Measurements from ENCODE around the gene ITGA4.

Gene ITGA4

GRCh38 chr2:181459621-181460021 is 2.4 kb downstream of the ITGA4 start:
- no peak overlapping the region for H3K9ac ChIP-seq (ENCODE audit: low read length)
- H3K4me3 ChIP-seq (ENCODE audit: low read depth, low read length), result no peak overlapping the region
- H3K36me3 ChIP-seq (ENCODE audit: control insufficient read depth, insufficient read depth, low read length), result no peaks in the 10 kb centered on the region
- H3K9me3 ChIP-seq (ENCODE audit: control insufficient read depth, insufficient read depth, low read depth, low read length), result no peaks in the 10 kb centered on the region
- H3K4me1 ChIP-seq (ENCODE audit: control insufficient read depth, insufficient read depth, low read length), result peaks cover 5% of the 10 kb centered on the region; the same call in 1 of the 2 replicates
- peaks cover 77% of the 10 kb centered on the region for H3K27me3 ChIP-seq (ENCODE audit: control insufficient read depth, insufficient read depth, low read length)
- H3K27ac ChIP-seq (ENCODE audit: low read depth, low read length), result no peak overlapping the region

DNA sequence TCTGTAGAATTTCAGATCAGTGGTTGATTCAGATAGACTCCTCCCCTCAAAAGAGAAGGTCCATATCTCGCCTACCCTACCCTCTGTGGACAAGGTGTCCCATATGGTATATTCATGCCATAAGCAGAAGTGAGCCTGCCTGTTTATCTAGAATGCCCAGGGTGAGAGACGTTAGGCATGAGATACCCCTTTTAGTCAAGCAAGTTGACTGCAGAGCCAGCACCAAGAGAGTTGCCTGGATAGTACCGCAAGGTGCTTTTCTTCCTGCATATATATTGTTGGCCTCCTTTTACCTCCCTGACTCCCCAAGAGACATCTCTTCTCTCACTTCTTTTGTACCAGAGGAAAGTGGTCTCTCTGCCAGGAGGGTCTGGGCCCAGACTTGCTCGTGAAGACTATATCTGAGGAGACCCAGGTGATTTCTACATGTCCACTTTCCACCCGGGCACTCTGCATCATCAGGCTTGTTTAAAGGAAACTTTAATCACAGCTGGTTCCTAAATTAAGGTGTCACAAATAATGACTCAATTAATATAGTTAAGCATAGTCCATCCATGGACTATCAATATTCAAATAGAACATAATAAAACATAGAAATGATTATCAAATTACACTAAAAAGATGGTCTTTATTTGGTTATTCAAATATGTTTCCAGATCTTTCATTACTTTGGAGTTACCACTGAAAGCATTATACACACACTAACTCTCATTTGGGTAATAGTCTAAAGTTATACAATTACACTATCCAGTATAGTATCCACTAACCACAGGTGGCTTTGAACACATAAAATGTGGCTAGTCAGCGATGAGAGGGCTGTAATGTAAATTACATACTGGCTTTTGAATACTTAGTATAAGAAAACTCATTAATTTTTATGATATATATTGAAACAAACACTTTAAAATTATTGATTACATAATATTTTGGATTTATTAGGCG is 4.1 kb downstream of the ITGA4 start:
- H3K9ac ChIP-seq (ENCODE audit: low read length), result no peak overlapping the region
- no peak overlapping the region for H3K4me3 ChIP-seq (ENCODE audit: low read depth, low read length)
- no peaks in the 10 kb centered on the region for H3K9me3 ChIP-seq (ENCODE audit: control insufficient read depth, insufficient read depth, low read depth, low read length)
- peaks cover 5% of the 10 kb centered on the region; the same call in 1 of the 2 replicates for H3K4me1 ChIP-seq (ENCODE audit: control insufficient read depth, insufficient read depth, low read length)
- no peaks in the 10 kb centered on the region for H3K36me3 ChIP-seq (ENCODE audit: control insufficient read depth, insufficient read depth, low read length)
- H3K27me3 ChIP-seq (ENCODE audit: control insufficient read depth, insufficient read depth, low read length), result peaks cover 60% of the 10 kb centered on the region
- H3K27ac ChIP-seq (ENCODE audit: low read depth, low read length), result no peak overlapping the region

- Histone ChIP-seq H3K4me3 (ENCODE audit: low read depth, low read length) (no peak overlapping the region), H3K9ac (ENCODE audit: low read length) (no peak overlapping the region), H3K27me3 (ENCODE audit: control insufficient read depth, insufficient read depth, low read length) (peaks cover 53% of the 10 kb centered on the region), H3K27ac (ENCODE audit: low read depth, low read length) (no peak overlapping the region), H3K36me3 (ENCODE audit: control insufficient read depth, insufficient read depth, low read length) (no peaks in the 10 kb centered on the region), H3K4me1 (ENCODE audit: control insufficient read depth, insufficient read depth, low read length) (no peaks in the 10 kb centered on the region), H3K9me3 (ENCODE audit: control insufficient read depth, insufficient read depth, low read depth, low read length) (no peaks in the 10 kb centered on the region)
Observed at GRCh38 chr2:181462033-181462432, 4.8 kb downstream of the ITGA4 start.

- H3K27ac ChIP-seq (ENCODE audit: low read depth, low read length), result no peak overlapping the region
- H3K9me3 ChIP-seq (ENCODE audit: control insufficient read depth, insufficient read depth, low read depth, low read length), result no peaks in the 10 kb centered on the region
- H3K9ac ChIP-seq (ENCODE audit: low read length), result no peak overlapping the region
- H3K4me1 ChIP-seq (ENCODE audit: control insufficient read depth, insufficient read depth, low read length), result 0 out of 2 replicates have a peak, but pooled peaks cover 2% of the 10 kb centered on the region
- no peak overlapping the region for H3K4me3 ChIP-seq (ENCODE audit: low read depth, low read length)
- no peaks in the 10 kb centered on the region for H3K36me3 ChIP-seq (ENCODE audit: control insufficient read depth, insufficient read depth, low read length)
- peaks cover 38% of the 10 kb centered on the region for H3K27me3 ChIP-seq (ENCODE audit: control insufficient read depth, insufficient read depth, low read length)
Observed at GRCh38 chr2:181463588-181463987, 6.4 kb downstream of the ITGA4 start.

DNA sequence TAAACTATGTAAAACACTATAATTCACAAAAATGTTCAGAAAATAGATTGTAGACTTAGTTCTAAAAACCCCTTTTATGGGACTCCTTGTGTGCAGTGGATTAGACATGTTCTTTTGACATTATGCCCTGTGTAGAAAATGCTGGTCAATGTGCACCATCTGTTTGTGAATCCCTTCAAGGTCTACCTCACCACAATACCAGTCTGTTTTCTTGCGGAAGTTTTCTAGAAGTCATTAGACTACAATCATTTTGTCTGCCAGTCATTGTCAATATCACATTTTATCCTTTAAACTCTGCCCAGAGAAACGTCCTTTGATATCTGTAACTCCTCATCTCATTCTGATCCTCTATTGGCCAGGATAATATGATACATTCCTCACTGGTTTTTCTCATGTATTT is 7.8 kb downstream of the ITGA4 start:
- peaks cover 24% of the 10 kb centered on the region for H3K27me3 ChIP-seq (ENCODE audit: control insufficient read depth, insufficient read depth, low read length)
- H3K4me3 ChIP-seq (ENCODE audit: low read depth, low read length), result no peak overlapping the region
- 0 out of 2 replicates have a peak, but pooled peaks cover 4% of the 10 kb centered on the region for H3K4me1 ChIP-seq (ENCODE audit: control insufficient read depth, insufficient read depth, low read length)
- no peak overlapping the region for H3K27ac ChIP-seq (ENCODE audit: low read depth, low read length)
- H3K36me3 ChIP-seq (ENCODE audit: control insufficient read depth, insufficient read depth, low read length), result no peaks in the 10 kb centered on the region
- H3K9ac ChIP-seq (ENCODE audit: low read length), result no peak overlapping the region
- H3K9me3 ChIP-seq (ENCODE audit: control insufficient read depth, insufficient read depth, low read depth, low read length), result no peaks in the 10 kb centered on the region

GRCh38 chr2:181465676-181466375 is 8.6 kb downstream of the ITGA4 start:
- no peaks in the 10 kb centered on the region for H3K36me3 ChIP-seq (ENCODE audit: control insufficient read depth, insufficient read depth, low read length)
- H3K27me3 ChIP-seq (ENCODE audit: control insufficient read depth, insufficient read depth, low read length), result peaks cover 15% of the 10 kb centered on the region
- no peak overlapping the region for H3K27ac ChIP-seq (ENCODE audit: low read depth, low read length)
- no peaks in the 10 kb centered on the region for H3K9me3 ChIP-seq (ENCODE audit: control insufficient read depth, insufficient read depth, low read depth, low read length)
- no peak overlapping the region for H3K9ac ChIP-seq (ENCODE audit: low read length)
- H3K4me3 ChIP-seq (ENCODE audit: low read depth, low read length), result no peak overlapping the region
- H3K4me1 ChIP-seq (ENCODE audit: control insufficient read depth, insufficient read depth, low read length), result 0 out of 2 replicates have a peak, but pooled peaks cover 4% of the 10 kb centered on the region

DNA sequence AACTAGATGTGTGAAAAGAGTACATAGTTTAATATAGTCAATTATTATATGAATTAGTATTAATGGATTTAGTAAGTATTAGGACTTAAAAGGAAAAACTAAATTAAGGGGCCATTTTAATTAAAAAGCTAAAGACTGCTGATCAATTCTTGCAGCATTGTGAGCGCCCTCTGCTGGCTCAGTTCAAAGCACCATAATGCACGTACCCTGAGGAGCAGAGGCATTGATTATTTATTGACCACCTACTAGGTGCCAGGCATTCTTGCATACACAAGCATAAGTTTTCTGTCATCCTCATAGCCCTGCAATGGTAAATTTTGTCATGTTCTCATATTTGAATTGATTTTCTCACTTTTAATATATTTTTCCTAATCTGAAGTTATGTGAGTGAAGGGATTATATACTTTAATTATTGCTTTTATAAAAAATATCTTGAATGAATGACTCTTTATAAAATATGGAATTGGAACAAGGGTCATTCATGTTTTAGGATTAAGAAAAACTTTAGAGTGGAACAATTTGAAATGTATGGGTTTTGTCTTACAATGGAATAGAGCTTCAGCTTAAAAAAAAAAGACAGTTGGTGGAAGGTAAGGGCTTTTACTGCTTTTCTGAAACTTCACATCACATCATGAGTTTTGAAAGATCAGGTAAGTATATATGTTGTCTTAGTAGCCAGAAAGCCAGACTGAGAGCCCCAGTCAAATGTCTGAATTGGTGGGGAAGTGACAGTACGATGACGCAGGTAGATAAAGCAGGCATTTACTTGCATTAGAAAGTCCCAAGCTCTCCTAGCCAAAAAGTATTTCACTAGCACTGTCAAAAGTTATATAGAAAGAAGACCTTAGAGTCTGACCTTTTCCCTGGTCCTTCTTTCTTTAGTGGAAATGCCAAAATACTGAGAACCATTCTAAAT is 9.7 kb downstream of the ITGA4 start:
- H3K4me3 ChIP-seq (ENCODE audit: low read depth, low read length), result no peak overlapping the region
- 0 out of 2 replicates have a peak, but pooled peaks cover 4% of the 10 kb centered on the region for H3K4me1 ChIP-seq (ENCODE audit: control insufficient read depth, insufficient read depth, low read length)
- no peak overlapping the region for H3K27ac ChIP-seq (ENCODE audit: low read depth, low read length)
- H3K27me3 ChIP-seq (ENCODE audit: control insufficient read depth, insufficient read depth, low read length), result peaks cover 6% of the 10 kb centered on the region
- no peak overlapping the region for H3K9ac ChIP-seq (ENCODE audit: low read length)
- no peaks in the 10 kb centered on the region for H3K36me3 ChIP-seq (ENCODE audit: control insufficient read depth, insufficient read depth, low read length)
- no peaks in the 10 kb centered on the region for H3K9me3 ChIP-seq (ENCODE audit: control insufficient read depth, insufficient read depth, low read depth, low read length)

DNA sequence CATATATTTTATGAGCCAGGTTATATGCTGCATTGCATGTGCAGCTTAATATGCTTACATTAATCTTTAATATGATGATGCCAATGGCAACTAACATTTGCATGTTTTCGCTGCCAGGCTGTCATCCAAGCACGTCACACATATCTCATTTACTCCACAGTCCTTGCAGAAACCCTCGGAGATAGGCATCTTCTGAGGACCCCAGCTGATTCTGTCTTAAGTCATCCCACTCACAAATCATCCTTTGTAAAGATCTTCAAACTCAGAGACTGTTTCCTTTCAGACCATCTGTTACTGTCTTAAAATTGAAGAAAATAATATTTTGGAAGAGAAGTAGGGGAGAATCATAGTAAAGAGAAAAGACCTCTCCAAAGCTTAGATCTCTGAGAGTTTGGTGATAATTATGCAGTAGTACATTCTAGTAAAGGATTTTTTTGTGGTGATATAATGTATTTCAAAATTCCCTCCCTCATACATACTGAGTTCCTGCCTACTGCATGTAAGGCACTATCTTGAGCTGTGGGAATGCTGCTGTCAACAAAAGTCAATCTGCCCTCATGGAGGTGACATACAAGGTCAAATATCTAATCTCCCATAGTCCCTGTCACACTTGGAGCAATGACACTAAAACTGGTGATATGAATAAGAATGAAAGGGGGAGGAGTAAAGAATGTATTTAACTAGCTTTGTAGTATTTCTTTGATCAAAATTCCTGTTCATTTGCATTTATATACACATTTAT is 11.0 kb downstream of the ITGA4 start:
- Histone ChIP-seq H3K9me3 (ENCODE audit: control insufficient read depth, insufficient read depth, low read depth, low read length) (no peaks in the 10 kb centered on the region), H3K9ac (ENCODE audit: low read length) (no peak overlapping the region), H3K4me1 (ENCODE audit: control insufficient read depth, insufficient read depth, low read length) (0 out of 2 replicates have a peak, but pooled peaks cover 4% of the 10 kb centered on the region), H3K36me3 (ENCODE audit: control insufficient read depth, insufficient read depth, low read length) (no peaks in the 10 kb centered on the region), H3K27ac (ENCODE audit: low read depth, low read length) (no peak overlapping the region), H3K4me3 (ENCODE audit: low read depth, low read length) (no peak overlapping the region), H3K27me3 (ENCODE audit: control insufficient read depth, insufficient read depth, low read length) (no peaks in the 10 kb centered on the region; the same call in 1 of the 2 replicates)

DNA sequence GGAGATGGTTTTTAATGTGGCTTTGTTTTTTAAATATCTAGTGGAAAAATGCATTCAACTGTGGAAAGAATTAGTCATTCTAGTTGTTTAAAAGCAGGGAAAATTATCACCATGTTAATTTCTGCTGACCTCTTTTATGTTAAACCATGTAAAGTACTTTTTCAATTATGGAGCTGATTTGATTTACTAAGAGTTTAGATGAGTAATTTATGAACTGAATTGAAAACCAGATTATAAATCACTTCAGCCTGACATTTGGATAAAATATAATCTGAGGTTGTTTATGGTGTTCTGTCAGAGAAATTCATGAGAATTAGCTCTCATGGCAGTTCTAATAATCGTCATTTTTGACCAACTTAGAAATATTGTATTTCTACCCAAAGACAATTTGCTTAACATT is 11.6 kb downstream of the ITGA4 start:
- Histone ChIP-seq H3K4me3 (ENCODE audit: low read depth, low read length) (no peak overlapping the region), H3K27ac (ENCODE audit: low read depth, low read length) (no peak overlapping the region), H3K4me1 (ENCODE audit: control insufficient read depth, insufficient read depth, low read length) (0 out of 2 replicates have a peak, but pooled peaks cover 4% of the 10 kb centered on the region), H3K27me3 (ENCODE audit: control insufficient read depth, insufficient read depth, low read length) (no peaks in the 10 kb centered on the region; the same call in 1 of the 2 replicates), H3K9ac (ENCODE audit: low read length) (no peak overlapping the region), H3K36me3 (ENCODE audit: control insufficient read depth, insufficient read depth, low read length) (no peaks in the 10 kb centered on the region), H3K9me3 (ENCODE audit: control insufficient read depth, insufficient read depth, low read depth, low read length) (no peaks in the 10 kb centered on the region)

DNA sequence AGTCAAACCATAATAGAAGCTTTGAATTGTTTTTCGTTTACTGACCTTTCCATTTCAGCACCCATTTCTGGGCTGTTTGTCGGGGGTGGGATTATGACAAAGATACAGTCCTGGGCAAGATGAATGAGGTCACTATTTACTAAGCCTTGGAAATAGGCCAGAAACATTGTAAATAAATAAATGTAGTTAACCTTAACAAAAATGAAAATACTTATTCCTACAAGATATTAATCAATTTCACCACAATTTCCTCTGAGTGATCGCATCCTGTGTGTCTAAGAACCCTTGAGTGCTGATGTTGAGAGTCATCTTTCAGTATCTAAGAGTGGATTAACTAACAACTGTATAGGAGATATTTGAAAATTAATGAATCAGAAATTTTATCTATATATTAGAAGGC is 14.0 kb downstream of the ITGA4 start:
- no peak overlapping the region for H3K9ac ChIP-seq (ENCODE audit: low read length)
- H3K4me3 ChIP-seq (ENCODE audit: low read depth, low read length), result no peak overlapping the region
- no peaks in the 10 kb centered on the region for H3K27me3 ChIP-seq (ENCODE audit: control insufficient read depth, insufficient read depth, low read length)
- H3K27ac ChIP-seq (ENCODE audit: low read depth, low read length), result no peak overlapping the region
- no peaks in the 10 kb centered on the region for H3K9me3 ChIP-seq (ENCODE audit: control insufficient read depth, insufficient read depth, low read depth, low read length)
- no peaks in the 10 kb centered on the region for H3K36me3 ChIP-seq (ENCODE audit: control insufficient read depth, insufficient read depth, low read length)
- 0 out of 2 replicates have a peak, but pooled peaks cover 4% of the 10 kb centered on the region for H3K4me1 ChIP-seq (ENCODE audit: control insufficient read depth, insufficient read depth, low read length)

All from HUES6 (cell line).